Bronchial smooth muscle cell (primary cell): ENCODE measurements around the gene SH3GLB2. TPM values are rescaled to one million over a fixed set of nuclear protein-coding genes. Genes with fewer than 3 reads are reported as not detected.

Experiments
- total RNA-seq: library from RNA; depleted of rRNA; stranded (reverse); fragments of >200 nt; gene quantifications from 2 replicates; pipeline ENCODE4 v1.2.1, GENCODE V29; 2014

The SH3GLB2 gene
- total RNA-seq: 45.2 and 46.6 TPM in 2 replicates

DNA sequence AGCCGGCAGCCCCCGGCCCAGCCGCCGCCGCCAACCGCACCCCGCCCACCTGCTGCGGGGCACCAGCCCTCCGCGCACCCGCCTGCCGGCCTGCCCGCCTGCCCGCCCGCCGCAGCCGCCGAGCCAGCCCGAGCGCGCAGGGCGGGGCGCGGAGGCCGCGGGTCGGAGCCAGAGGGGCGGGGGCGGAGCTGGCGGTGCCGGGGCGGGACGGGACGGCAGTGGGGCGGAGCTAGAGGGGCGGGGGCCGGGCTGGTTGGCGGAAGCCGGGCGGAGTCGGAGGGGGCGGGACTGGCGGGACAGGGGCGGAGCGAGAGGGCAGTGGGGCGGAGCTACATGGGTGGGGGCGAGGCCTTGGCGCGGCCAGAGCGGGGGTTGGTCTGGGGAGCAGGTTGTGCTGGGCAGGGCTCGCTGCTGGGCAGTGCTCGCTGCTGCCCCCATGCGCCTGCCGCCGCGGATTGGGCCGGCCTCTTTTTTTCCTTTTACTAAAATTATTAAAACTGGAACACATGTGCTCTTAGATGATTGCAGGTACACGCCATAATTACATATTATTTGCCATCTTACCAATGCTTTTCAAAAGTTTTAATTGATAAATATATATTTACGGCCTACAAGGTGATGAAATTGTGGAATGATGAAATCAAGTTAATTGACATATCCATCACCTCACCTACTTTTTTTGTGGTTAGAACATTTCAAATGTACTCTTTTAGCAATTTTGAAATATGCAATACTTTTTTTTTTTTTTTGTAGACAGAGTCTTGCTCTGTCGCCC is at the start of gene SH3GLB2:
Gene SH3GLB2, minus strand, starts transcription at position 140 of the 775 bp plus-strand sequence. CDS start 177 bp downstream, outside the sequence.

DNA sequence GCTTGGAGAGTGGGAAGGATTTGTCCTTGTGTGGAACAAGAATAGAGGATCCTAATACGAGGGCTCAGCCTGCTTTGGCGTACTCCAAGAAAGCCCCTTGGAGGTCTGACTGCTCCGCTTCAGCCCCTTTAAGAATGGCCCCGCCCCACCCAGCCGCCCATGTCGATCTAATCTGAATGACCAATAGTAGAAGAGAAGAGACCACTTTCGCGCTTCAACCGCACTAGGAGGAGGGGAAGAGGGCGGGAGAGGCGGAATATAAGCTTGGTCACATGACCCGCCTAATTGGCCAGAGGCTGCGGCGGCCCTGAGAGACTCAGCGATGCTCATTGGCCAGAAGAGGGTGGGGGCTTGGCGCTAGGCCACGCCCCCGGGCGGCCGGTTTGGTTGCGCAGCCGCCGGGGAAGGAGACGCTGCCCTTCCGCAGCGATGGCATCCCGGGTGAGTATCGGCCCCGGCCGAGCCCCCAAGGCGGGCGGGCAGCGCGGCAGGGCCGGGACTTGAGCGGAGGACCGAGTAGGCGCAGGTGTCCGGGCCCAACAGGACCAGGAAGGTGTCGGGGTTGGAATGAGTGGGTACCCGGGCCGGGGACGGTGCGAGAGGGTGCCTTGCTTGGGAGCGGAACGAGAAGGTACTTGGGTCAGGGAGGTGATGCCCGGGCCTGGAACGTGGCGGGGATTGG is 8.3 kb upstream of the SH3GLB2 start, which contains the start of gene MIGA2:
Gene MIGA2, plus strand, starts transcription at position 386 of the 682 bp plus-strand sequence. CDS start 3,969 bp downstream, outside the sequence.

Other genes starting within 250 kb of the SH3GLB2 start
- gene TBC1D13, start 241.1 kb downstream of the SH3GLB2 start, total RNA-seq: 9.0 and 10.8 TPM in 2 replicates
- 17.5 and 22.2 TPM in 2 replicates for gene ENDOG, start 209.8 kb downstream of the SH3GLB2 start, total RNA-seq
- gene SPOUT1, start 198.5 kb downstream of the SH3GLB2 start, total RNA-seq: 10.7 and 11.2 TPM in 2 replicates
- gene KYAT1, start 146.4 kb downstream of the SH3GLB2 start, total RNA-seq: 8.4 and 8.7 TPM in 2 replicates
- 21.0 and 27.0 TPM in 2 replicates for gene LRRC8A, start 146.2 kb downstream of the SH3GLB2 start, total RNA-seq
- gene PHYHD1, start 107.3 kb downstream of the SH3GLB2 start, total RNA-seq: 16.2 and 16.3 TPM in 2 replicates
- gene DOLK, start 80.7 kb downstream of the SH3GLB2 start, total RNA-seq: 26.0 and 28.4 TPM in 2 replicates
- 26.2 and 32.5 TPM in 2 replicates for gene NUP188, start 80.6 kb downstream of the SH3GLB2 start, total RNA-seq
- gene MIGA2, start 8.3 kb upstream of the SH3GLB2 start, total RNA-seq: 20.2 and 25.5 TPM in 2 replicates
- gene DOLPP1, start 52.8 kb upstream of the SH3GLB2 start, total RNA-seq: 5.4 and 6.2 TPM in 2 replicates
- 46.4 and 49.0 TPM in 2 replicates for gene CRAT, start 82.5 kb upstream of the SH3GLB2 start, total RNA-seq
- 68.0 and 114 TPM in 2 replicates for gene PTPA, start 83.1 kb upstream of the SH3GLB2 start, total RNA-seq
- gene IER5L, start 149.9 kb upstream of the SH3GLB2 start, total RNA-seq: 32.1 and 74.6 TPM in 2 replicates